ENCODE data around the gene GLB1L2. TPM values are rescaled to one million over a fixed set of nuclear protein-coding genes. Genes with fewer than 3 reads are reported as not detected.

Gene GLB1L2
- total RNA-seq, 1 donor from 2014 or later: 0.39 TPM

DNA sequence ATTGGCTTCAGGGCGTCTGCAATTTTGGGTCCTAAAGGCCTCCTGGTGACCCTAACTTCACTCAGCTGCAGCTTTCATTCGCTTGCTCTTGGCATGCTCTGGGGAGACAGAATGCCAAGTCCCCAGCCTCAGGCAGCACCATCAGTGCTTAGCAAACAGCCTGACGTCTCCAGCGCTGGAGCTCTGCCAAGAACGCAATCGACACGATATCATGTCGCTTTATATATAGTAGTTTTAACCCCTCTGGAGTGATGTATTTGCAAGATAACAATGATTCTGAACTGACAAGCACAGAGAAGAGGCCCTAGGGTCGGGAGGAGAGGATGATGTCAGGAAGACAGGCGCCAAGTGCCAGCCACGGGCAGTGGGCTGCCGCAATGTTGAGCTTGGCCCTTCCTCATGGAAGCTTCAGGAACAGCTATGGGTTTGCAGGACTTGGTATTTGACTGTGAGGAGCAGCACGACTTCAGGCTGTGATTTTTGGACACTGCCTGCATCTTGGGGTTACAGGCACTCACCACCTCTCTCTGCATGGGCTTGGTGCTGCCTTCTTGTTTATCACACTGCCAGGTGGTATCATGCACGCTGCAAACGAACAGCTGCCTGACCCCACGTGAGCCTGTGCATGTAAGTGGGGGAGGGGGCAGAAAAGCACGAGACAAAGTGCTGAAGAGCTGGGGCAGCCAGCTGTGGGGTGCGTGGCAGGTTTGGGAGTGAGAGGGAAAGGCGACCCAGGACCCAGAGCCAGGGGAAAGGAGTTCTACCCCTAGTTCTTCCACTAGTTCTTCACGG is 54.2 kb downstream of the GLB1L2 start:
- no peak for DNase-seq (ENCODE audit: low read depth in 2 of 2)

DNA sequence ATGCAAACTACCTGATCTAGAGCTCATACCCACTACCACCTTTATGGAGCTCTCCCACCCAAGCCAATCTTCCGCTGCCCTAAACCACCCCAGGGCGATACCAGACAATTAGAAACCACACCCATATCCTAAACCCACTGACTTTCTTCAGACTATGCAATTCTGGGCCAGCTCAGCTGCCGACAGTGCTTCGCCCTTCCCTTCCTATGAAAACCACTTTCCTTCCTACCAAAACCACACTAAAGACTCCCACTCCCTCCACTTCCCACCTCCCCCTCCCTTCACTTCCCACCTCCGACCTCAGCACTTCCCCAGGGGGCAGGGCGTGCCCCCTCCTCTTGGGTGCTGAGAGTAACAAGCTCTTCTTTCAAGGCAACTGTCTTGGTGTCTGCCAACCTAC is 55.2 kb downstream of the GLB1L2 start:
- DNase-seq (ENCODE audit: low read depth in 2 of 2): no peak

DNA sequence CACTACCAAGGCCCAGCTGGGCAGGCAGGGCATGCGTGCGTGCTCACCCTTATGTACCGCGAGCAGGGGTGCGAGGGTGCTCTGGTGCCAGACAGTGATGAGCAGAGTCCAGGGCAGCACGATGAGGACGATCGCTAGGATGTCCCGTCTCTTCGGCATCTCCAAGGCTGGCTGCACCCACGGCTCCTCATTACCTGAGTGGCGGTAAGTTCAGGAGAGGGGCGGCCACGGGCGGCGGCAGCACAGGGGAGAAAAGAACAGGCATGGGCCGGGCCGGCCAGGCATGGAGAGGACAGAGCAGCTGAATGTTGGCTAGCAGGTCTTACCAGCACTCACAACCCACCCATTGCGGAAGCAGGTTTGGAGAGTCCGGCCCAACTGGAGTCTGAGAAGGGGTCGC is 55.7 kb downstream of the GLB1L2 start:
- DNase-seq (ENCODE audit: low read depth in 2 of 2): no peak

DNA sequence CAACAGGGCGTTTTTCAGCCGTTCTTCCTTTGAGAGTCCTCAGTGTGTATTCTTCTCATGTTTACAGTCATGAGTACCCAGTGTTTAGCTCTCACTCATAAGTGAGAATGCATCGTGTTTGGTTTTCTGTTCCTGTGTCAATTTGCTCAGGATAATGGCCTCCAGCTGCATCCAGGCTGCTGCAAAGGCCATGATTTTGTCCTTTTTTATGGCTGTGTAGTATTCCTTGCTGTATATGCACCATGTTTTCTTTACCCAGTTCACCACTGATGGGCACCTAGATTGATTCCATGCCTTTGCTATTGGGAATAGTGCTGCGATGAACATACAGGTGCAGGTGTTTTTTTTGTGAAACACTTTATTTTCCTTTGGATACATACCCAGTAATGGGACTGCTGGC is 56.8 kb downstream of the GLB1L2 start:
- no peak for DNase-seq (ENCODE audit: low read depth in 2 of 2)

DNA sequence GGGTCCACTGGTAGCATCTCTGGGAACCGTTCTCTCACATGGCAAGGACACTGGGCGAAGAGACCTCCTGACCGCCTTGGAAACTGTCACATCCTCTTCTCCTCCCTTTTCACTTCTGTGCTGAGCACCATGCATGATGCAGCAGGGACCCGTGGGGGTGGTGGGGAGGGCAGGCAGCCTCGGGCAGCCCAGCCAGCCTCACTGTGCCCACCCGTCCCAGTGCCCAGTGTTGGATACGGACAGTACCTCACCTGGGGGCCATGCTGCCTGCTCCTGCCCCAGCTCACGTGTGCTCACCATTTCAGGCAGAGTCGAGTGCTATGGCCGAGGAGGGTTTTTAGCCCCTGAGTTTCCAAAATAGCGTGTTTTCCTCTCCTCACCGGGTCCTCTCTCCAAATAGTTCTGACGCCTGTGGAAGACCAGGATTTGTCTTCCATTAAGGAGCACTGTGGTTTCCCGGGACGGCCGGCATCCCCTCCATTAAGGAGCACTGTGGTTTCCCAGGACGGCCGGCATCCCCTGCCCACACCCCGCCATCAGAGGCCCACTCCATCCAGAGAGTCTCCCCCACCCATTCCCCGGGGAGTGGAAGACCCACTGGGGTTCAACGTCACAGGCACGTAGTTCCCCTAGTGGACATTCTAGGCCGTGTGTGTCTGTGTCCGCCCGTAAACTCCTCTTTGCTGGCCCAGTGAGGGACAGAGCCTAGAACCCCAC is 57.8 kb downstream of the GLB1L2 start:
- DNase-seq (ENCODE audit: low read depth in 2 of 2): no peak

DNA sequence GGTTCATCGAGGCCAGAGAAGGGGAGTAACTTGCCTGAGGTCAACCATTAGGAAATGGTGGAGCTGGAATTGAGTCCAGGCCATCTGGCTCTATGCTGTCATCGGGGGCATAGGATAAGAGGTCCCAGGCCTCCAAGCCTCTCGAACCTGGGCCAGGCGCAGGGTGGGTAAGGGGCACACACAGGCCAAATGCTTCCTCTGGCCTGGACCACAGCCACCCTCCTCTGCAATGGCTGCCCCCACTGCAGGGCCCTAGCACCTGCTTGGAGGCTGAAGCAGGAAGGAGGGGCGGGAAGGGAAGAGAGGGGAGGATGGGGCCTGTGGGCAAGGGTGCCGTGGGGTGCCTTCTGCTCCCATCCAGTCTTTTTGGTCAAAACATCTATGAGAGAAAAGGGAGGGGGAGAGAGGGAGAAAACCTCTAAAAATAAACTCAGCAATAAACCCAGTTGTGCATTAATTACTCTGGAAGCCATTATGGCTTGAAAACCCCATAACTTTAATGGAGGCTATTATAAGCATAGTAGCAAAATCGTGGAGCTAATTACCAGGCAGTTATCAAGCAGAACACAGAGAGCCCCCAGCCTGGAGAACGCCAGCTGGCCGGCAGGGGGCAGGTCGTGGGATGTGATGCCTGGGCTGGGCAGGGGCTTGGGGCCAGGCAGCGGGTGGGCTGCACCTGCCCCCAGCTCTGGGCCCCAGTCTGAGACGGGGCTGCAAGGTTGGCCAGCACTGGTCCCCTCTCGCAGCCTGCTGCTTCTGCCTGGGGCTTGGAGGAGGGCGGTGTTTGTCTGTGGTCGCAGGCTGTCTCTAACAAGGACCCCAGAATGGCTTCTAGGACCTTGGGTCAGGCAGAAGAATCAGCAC is 59.1 kb downstream of the GLB1L2 start:
- no peak for DNase-seq (ENCODE audit: low read depth in 2 of 2)

DNA sequence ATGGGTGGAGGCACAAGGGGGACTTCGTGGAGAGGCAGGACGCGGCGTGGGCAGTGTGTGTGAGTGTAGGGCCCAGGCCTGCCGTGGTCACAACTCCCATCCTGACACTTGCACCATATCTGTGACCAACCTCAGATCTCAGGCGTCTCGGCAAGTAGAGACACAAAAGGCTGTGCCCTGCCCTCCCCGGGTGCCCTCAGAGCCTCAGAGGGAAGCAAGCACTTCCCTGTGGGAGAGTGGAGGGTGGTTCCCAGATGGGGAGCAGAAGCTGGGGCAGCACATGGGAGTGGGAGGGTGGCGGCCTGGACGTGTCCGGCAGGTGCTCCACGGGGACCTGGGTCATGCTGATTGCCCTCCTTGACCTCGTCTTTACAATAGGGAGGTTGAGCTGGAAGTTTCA is 59.9 kb downstream of the GLB1L2 start:
- no peak for DNase-seq (ENCODE audit: low read depth in 2 of 2)

DNA sequence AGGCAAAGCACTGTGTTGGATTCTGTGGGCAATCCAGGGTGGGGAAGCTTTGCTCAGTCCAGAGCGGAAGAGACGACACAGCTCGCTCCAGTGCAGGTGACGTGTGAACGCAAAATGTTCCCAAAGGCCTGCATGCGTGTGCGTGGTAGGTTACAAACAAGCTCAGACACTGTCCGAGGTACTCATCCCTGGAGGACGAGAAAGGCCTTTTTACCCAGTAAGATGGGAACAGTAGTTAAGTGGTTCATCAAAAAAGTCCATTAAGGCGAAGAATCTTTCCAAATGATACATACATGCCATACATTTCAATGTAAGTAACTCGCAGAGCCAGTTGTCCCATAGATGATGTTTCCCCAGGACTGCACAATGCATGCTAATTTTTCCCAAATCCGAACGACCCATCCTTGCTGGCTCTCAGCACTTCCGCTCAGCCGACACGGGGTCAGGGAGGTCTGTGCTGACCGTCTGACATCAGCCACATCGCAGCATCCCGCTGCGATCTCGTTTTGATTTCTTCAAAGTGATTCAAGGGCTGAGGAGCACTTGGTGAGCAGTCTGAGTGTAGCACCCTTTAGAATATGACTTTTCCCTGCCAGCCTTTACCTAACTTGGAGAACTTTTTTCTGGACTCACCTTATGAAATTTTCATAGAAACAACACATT is 61.3 kb downstream of the GLB1L2 start:
- no peak for DNase-seq (ENCODE audit: low read depth in 2 of 2)

DNA sequence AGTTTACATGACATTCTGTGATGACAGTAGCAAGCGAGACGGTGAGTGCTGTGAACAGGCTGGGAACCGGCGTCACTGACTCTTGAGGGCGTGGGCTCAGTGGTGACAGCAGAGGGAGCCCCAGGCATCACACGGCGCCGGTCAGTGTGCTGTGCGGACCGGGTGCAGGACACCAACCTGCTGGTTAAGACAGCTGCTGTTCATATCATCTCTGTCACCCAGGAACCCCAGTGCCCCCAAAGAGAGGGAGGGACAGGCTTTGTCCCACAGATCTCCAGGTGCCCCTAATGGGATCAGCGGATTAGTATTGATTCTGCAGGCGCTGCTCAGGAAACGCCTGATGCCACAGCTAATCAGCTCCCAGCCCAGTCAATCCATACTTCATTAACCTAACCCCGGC is 61.9 kb downstream of the GLB1L2 start:
- no peak for DNase-seq (ENCODE audit: low read depth in 2 of 2)

DNA sequence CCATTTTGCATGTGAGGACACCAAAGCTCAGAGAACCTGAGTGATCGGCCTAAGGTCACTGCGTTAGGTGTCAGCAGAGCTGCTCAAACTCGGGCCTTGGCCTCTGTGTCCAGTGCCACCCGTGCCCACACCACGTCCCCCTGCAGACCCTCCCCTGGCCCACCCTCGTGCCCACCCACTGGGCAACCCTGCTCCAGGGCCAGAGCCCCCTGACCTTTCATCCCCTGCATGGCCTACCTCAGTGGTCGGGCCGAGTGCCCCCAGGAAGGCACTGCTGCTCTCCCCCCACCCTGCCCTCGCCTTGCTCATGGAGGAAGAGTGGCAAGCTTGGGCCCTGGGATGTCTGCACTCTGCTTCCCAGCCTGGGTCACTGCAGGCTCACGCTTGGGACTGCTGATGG is 62.5 kb downstream of the GLB1L2 start:
- no peak for DNase-seq (ENCODE audit: low read depth in 2 of 2)

DNA sequence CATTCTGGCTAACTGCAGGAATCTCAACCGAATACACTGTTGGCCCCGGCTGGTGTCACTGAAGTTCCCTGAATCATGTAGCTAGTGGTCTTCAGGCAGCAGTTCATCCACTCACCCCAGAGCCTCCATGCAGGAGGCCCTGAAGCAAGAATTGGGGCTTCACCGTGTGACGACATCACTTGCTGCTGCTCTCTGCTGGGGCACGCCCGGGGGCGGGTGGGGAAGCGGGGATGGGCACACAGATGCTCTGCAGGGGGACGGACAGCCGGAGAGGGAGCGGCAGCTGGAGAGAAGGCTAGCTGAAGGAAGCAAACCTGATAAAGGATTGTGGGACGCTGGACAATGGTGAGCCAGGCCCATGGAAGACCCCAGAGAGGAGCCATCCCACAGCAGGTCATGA is 63.2 kb downstream of the GLB1L2 start:
- no peak for DNase-seq (ENCODE audit: low read depth in 2 of 2)

DNA sequence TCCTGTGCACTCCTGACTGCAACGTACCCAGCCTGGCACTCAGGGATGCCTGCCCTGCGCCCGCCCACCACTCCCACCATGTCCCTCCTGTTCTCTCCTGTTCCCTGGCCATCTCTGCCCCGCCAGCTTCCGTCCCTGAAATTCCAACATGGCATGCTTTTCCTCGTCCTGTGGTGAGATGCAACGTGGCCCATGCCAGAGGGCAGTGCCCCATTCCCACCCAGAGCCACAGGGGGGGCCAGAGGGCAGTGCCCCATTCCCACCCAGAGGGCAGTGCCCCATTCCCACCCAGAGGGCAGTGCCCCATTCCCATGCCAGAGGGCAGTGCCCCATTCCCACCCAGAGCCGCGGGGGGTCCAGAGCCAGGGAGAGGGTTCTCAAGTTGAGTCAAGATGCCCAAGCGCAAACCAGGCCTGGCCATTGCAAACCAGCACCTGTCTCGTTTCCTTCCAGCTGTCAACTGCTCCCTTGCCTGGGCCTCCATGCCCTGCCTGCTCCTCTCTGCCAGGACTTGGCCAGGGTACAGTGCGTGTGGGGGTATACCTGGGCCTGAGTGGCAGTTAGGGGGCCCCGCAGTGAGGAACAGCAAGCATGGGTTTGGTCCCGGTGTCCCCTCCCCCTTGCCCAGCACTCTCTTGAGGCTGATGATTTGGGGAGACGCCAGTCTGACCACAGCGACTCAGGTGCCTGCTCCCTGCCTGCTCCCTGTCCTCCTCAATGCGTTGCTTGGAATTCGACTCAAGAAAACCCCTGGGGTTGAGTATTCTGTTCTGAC is 65.7 kb downstream of the GLB1L2 start:
- no peak for DNase-seq (ENCODE audit: low read depth in 2 of 2)

DNA sequence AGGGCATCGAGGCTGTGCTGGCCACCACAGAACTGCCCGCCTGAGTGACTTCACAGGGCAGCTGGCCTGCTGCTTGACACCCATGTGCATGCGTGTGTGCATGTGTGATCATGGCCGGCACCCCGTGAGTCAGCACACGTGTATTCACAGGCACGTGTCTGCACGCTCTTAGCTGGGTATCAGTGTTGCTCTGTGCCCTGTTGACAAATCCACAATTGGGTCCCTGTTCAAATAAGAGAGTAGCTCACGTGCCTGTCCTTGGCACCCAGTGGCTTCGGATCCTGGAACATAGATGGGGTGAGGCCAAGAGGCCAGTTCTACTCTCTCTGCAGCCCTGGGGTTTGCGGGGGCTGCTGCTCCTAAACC is 66.3 kb downstream of the GLB1L2 start:
- no peak for DNase-seq (ENCODE audit: low read depth in 2 of 2)

DNA sequence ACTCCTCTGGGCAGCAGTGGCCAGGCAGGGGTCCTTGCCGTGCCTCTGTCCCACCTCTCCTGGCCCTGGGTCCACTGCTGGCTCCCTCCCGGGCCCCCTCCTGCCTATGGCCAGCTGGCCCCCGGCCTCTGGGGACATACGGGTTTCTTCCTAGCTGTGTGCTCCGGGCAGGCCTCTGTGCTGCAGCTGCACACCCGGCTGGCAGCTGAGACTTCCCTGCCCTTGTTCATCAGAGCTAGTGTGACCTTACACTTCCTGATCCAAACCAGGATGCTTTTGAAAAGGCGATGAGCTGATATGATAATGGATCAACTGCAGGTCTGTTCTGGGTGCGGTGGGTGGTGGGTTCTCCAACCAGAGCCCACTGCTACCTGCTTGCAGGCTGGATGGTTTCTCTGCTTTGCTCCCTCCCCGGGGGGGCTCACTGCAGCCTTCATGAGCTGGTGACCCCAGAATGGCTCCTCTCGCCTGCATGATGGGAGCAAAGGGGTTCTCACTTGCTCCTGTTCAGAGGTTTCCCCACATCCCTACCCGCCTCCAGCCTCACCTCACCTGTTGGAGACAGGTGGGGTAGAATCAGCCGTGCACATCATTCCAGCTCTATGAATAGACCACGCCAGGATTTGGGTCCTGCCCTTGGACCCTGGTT is 67.0 kb downstream of the GLB1L2 start:
- no peak for DNase-seq (ENCODE audit: low read depth in 2 of 2)

DNA sequence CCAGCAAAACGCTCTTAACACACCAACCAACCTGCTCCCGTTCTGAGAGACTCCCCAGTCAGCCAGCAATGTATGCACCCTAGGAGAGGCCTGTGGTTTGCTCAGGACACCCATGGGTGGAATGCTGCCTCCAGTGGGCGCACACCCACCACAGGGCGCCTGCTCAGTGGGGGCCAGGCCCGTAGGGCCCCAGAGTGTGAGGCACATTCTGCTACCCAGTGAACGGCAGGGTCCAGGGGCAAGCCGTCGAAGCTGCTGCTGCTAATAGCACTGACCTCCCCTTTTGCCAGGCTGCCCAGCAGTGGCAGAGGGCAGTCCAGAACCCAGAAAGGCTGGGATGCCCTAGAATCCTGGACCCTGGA is 67.5 kb downstream of the GLB1L2 start:
- DNase-seq (ENCODE audit: low read depth in 2 of 2): no peak

DNA sequence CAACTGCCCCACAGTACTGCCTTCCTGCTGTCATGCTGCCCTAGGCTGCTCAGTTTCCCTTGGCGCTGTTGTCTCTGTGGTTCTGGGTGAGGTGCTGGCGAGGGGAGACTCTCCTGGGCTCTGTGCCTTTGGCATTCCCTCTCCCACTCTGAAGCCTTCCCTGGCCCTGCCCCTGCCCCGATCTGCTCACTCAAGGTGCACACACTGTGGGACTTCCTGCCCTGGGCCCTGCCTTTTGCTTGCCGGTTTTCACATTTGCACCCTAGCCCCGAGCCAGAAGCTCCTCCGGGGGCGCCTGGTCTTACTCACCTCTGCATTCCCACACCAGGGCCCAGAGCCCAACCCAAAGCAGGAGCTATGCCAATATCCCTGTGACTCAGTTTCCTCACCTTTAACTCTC is 68.2 kb downstream of the GLB1L2 start:
- DNase-seq (ENCODE audit: low read depth in 2 of 2): no peak

DNA sequence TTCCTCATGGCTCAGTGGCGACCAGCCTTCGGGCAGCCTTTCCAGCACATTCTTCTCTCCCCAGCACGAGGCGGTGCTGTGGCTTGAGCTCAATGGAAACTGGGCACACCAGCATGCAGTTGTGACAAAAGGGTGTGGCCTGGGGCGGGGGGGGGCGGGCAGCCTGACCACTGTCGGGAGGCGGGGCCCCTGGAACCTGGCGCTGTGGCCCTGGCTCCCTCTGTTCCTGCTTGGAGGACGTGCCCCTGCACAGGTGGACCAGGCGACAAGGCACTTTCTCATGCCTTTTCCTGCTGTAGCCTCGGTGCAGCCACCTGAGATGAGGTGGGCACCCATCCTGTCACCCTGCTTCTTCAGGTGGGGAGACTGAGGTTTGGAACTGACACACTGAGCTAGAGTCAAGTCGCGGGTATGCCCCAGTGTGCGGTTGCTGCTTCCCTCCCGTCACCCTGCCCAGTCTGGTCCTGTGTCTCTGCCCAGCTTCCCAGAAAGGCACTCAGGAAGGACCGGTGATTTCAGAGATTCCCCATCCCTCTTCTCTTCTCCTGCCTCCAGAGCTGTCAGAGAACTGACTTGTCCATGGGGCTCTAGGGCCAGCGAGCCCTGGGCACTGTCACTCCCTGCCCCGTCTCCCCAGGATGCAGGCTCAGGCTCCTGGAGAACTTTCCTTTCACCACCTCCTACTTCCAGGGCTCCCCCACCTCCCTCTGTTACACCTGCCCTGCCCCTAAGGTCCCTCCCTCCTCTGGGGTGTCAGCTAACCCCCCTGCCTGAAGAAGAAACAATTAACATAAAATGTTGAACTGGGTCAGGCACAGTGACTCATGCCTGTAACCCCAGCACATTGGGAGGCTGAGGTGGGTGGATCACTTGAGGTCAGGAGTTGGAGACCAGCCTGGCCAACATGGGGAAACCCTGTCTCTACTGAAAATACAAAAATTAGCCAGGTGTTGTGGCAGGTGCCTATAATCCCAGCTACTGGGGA is 70.3 kb downstream of the GLB1L2 start:
- DNase-seq (ENCODE audit: low read depth in 2 of 2): no peak

DNA sequence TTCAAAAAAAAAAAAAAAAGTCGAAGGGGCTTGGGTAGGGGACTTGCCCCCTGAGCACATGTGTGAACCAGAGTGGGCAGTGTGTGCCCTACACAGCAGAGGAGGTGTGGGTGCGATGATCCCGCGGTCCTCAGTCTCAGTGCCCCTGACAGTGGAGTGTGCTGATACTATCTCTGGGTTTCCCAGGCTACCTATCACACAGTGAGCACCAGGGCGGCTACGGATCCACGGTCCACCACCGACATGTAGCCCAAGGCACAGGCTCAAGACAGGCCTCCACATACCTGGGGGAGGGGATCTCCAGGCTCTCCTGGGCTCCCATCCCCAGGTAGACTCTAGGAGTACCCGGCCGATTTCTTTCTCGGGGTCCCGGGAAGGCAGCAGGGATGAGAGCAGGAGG is 71.1 kb downstream of the GLB1L2 start:
- DNase-seq (ENCODE audit: low read depth in 2 of 2): no peak

DNA sequence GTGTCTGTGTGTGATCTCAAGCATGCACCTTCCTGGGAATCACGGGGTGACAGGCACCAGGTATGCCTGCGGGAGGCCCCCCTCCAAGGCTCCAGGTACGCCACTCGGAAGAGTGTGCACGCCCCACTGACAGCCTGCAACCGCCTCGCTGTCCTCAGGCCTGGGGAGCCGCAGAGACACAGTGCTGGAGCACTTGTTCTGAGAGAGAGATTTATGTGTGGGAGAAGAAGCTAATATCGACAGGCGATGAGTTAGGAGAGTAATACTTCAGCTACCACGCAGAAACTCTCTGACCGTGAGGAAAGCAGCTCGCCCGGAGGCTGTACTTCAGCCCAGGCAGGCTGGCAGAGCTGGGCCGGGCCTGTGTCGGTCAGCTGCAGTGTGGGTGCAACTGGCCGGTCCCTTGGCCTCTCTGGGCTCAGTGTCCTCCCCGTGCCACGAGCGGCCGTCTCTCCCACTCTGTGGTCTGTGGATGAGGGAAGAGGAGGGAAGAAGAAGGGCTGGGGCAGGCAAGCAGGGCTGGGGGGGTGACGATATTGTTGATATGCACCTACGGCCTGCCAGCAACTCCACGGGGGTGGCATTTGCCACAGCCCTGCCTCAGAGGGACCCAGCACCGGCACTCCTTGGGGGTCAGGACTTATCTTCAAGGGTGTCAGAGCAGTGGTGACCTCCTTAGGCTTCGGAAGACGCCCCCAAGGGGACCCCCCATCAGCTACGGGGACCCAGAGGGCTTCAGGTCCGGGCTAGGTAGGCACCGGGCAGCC is 73.0 kb downstream of the GLB1L2 start:
- no peak for DNase-seq (ENCODE audit: low read depth in 2 of 2)
